ENCODE results near the gene IFIH1.

Gene IFIH1

GRCh38 chr2:162219426-162219825 lies 99.1 kb downstream of the IFIH1 start:
- DNase-seq (ENCODE audit: low read depth in 1 of 2, low spot score in 1 of 2) = no peak

GRCh38 chr2:162217598-162217997 lies 100.9 kb downstream of the IFIH1 start:
- DNase-seq (ENCODE audit: low read depth in 1 of 2, low spot score in 1 of 2) = no peak

All from activated T-helper 1 cell treated with anti-CD3 and anti-CD28 coated beads, Interleukin-2, amount 50 U/mL, for 16 hours (primary cell).